WTC11 (cell line): ENCODE data around the gene CCNG1. TPM values are rescaled to one million over a fixed set of nuclear protein-coding genes. Genes with fewer than 3 reads are reported as not detected.

Experiments
- ATAC-seq: fragments of 200-7000 bp; cut with Tn5 transposase; 2 replicates; pipeline ENCODE4 v1.10.0; 2021; ENCODE audit warnings: mild to moderate bottlenecking, moderate library complexity
- CTCF ChIA-PET: fragments of 300-600 bp; sonication (Branson Sonifier 250); formaldehyde crosslinking; loops from one replicate; lab custom pipeline; 2021; ENCODE audit warnings: antibody characterized with exemption; lab: Charles Lee
- POLR2A ChIA-PET: fragments of 350-600 bp; sonication (Branson Sonifier 250); formaldehyde crosslinking; loops from one replicate; lab custom pipeline; 2021; ENCODE audit warnings: antibody characterized with exemption; lab: Charles Lee
- DNase-seq: peaks from one replicate; pipeline ENCODE4 v3.0.0; 2021; ENCODE audit warnings: low spot score
- H3K27ac Mint-ChIP-seq: 2 replicates; pipeline ENCODE4 v1.8.0; 2021; ENCODE audit warnings: mixed read lengths
- H3K27me3 Mint-ChIP-seq: 2 replicates; pipeline ENCODE4 v1.8.0; 2021; ENCODE audit warnings: low read depth, mild to moderate bottlenecking, moderate library complexity, mixed read lengths
- H3K36me3 Mint-ChIP-seq: 2 replicates; pipeline ENCODE4 v1.8.0; 2021; ENCODE audit warnings: mixed read lengths
- H3K4me1 Mint-ChIP-seq: 2 replicates; pipeline ENCODE4 v1.8.0; 2022; ENCODE audit warnings: mixed read lengths
- H3K4me3 Mint-ChIP-seq: 2 replicates; pipeline ENCODE4 v1.8.0; 2021; ENCODE audit warnings: mild to moderate bottlenecking, moderate library complexity, mixed read lengths
- H3K9me3 Mint-ChIP-seq: 2 replicates; pipeline ENCODE4 v1.8.0; 2021; ENCODE audit warnings: mixed read lengths
- ATF1 ChIP-seq: sonication (generic); formaldehyde crosslinking; IDR thresholded peaks from 2 replicates; pipeline ENCODE4 v1.8.1; 2023; ENCODE audit warnings: mild to moderate bottlenecking, moderate library complexity, missing genetic modification reagents
- ATF2 ChIP-seq: sonication (generic); formaldehyde crosslinking; IDR thresholded peaks from 2 replicates; pipeline ENCODE4 v1.8.1; 2022; ENCODE audit warnings: low read depth, missing genetic modification reagents, borderline replicate concordance
- CDX4 ChIP-seq: fragments of 250-450 bp; sonication (Bioruptor Pico); IDR thresholded peaks from 2 replicates; pipeline ENCODE4 v1.9.0; 2021; ENCODE audit warnings: moderate library complexity, mild to moderate bottlenecking, inconsistent platforms, borderline replicate concordance
- E2F5 ChIP-seq: sonication (generic); formaldehyde crosslinking; IDR thresholded peaks from 2 replicates; pipeline ENCODE4 v1.8.1; 2022; ENCODE audit warnings: mild to moderate bottlenecking, moderate library complexity, missing genetic modification reagents
- IRF1 ChIP-seq: sonication (generic); formaldehyde crosslinking; IDR thresholded peaks from 2 replicates; pipeline ENCODE4 v1.8.0; 2023; ENCODE audit warnings: missing genetic modification reagents
- MLX ChIP-seq: sonication (generic); formaldehyde crosslinking; IDR thresholded peaks from 2 replicates; pipeline ENCODE4 v1.8.1; 2023; ENCODE audit warnings: mild to moderate bottlenecking, missing genetic modification reagents, moderate library complexity
- NR2C2 ChIP-seq: sonication (generic); formaldehyde crosslinking; IDR thresholded peaks from 2 replicates; pipeline ENCODE4 v1.8.0; 2022; ENCODE audit warnings: mild to moderate bottlenecking, missing genetic modification reagents
- PRDM15 ChIP-seq: sonication (generic); formaldehyde crosslinking; IDR thresholded peaks from 2 replicates; pipeline ENCODE4 v1.8.0; 2022; ENCODE audit warnings: missing genetic modification reagents
- PRRX2 ChIP-seq: fragments of 250-450 bp; sonication (Bioruptor Pico); IDR thresholded peaks from 2 replicates; pipeline ENCODE4 v1.8.0; 2021; ENCODE audit warnings: mild to moderate bottlenecking
- TP53 ChIP-seq: sonication (generic); formaldehyde crosslinking; IDR thresholded peaks from 2 replicates; pipeline ENCODE4 v1.8.1; 2023; ENCODE audit warnings: mild to moderate bottlenecking, missing genetic modification reagents
- ZNF219 ChIP-seq: sonication (generic); formaldehyde crosslinking; IDR thresholded peaks from 2 replicates; pipeline ENCODE4 v1.8.0; 2023; ENCODE audit warnings: missing genetic modification reagents, mild to moderate bottlenecking, borderline replicate concordance
- ZNF423 ChIP-seq: fragments of 250-450 bp; sonication (Bioruptor Pico); IDR thresholded peaks from 2 replicates; pipeline ENCODE4 v2.1.2; 2022; ENCODE audit warnings: mild to moderate bottlenecking, moderate library complexity
- ZNF512 ChIP-seq: sonication (generic); formaldehyde crosslinking; IDR thresholded peaks from 2 replicates; pipeline ENCODE4 v1.8.1; 2022; ENCODE audit warnings: missing genetic modification reagents, borderline replicate concordance
- ZNF532 ChIP-seq: fragments of 250-450 bp; sonication (Bioruptor Pico); IDR thresholded peaks from 2 replicates; pipeline ENCODE4 v1.9.0; 2021; ENCODE audit warnings: mild to moderate bottlenecking, borderline replicate concordance
- total RNA-seq: library from RNA; stranded (reverse); gene quantifications from 3 replicates; pipeline ENCODE4 v1.2.3, GENCODE V29; 2021

Gene CCNG1
- total RNA-seq, 1 experiment from 2014 or later = 433 TPM

- TF ChIP-seq ZNF512 (no peak), PRDM15 (CRISPR knock-in tag) (no peak), MLX (CRISPR knock-in tag) (no peak), TP53 (no peak), ATF2 (CRISPR knock-in tag) (no peak), E2F5 (CRISPR knock-in tag) (no peak), NR2C2 (no peak), ZNF532 (CRISPR knock-in tag) (no peak), CDX4 (CRISPR knock-in tag) (no peak), ATF1 (CRISPR knock-in tag) (no peak)
Observed at GRCh38 chr5:163440954-163441353, 3.6 kb downstream of the CCNG1 start (continued).

GRCh38 chr5:163444526-163444925, 7.1 kb downstream of the CCNG1 start:
- no peak for TF ChIP-seq IRF1 (CRISPR knock-in tag)
- TF ChIP-seq PRRX2 = no peak
- no peak for TF ChIP-seq ZNF219 (CRISPR knock-in tag)
- no peak for TF ChIP-seq ZNF423 (CRISPR knock-in tag)
- H3K4me1 Mint-ChIP-seq = peaks cover 15% of the 10 kb centered on the region
- no peak overlapping the region for H3K27ac Mint-ChIP-seq
- CTCF ChIA-PET = no interaction called here
- peaks cover 9% of the 10 kb centered on the region for H3K9me3 Mint-ChIP-seq
- POLR2A ChIA-PET = no interaction called here
- H3K4me3 Mint-ChIP-seq = no peak overlapping the region
- no peaks in the 10 kb centered on the region for H3K27me3 Mint-ChIP-seq
- DNase-seq (no peak), ATAC-seq (no peak)
- H3K36me3 Mint-ChIP-seq = peaks cover 89% of the 10 kb centered on the region
